Measurements from ENCODE around the gene PPP4R3B. TPM values are rescaled to one million over a fixed set of nuclear protein-coding genes. Genes with fewer than 3 reads are reported as not detected.
A peak's percentile ranks its signal among the peaks of the same experiment; 100 is the strongest.
"Not testable (repeated sequence)": the region's sequence is repeated elsewhere in the genome, so short reads cannot be mapped to it uniquely, and the experiment has no call there.

The PPP4R3B gene
- total RNA-seq, 8 experiments from 2014 or later, result 47.3 to 77.9 (median 57.9) TPM

- Histone ChIP-seq H3K4me1 (replicated peaks in 1 of 2) (peaks cover 0 to 4% of the 10 kb centered on the region in 2 donors), H3K27ac (no peak overlapping the region), H3K4me3 (no peak overlapping the region)
- in situ Hi-C loops (cut with MboI; ENCODE audit: low pct_unique_long_range_greater_than_20kb in 2 of 9, low sequenced_read_pairs in 9 of 9, unreplicated experiment in 9 of 9), result no loop called here
- ATAC-seq (replicated peaks in 6 of 8), result no peak
- 60 to 100% (median 92%) methylated on average over 1 to 3 of the region's 3 CpGs; no CpG with 5 or more reads in 2 of the 10 experiments for WGBS, 10 experiments
Observed at GRCh38 chr2:55610954-55611743, 6.3 kb downstream of the PPP4R3B start.

DNA sequence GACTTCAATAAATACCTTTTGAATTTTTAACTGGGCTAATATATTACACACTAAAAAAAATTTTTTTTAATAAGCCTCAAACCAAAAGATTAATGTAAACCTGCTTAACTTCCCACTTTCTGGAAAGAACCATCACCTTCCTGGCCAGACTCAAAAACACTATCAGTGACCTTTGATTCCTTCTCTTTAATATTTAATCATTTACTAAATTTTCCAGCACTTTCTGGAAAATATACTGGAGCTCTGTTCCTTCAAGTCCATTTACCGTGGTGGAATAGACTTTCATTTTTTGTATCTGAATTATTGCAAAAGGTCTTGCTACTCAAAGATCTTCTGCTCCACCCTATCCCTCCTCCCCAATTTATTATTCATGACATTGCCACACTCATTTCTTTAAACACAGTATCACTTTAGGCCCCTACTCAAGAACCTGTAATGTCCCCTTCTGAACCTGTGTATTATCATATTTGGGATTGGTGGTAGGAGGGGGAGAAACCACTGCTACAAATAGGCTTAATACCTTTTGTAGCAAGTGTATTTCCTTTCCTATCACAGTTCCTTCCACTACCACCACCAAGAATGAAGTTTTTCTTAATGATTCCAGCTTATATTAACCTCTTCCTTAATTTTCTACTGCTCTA, 7.4 kb downstream of the PPP4R3B start:
- in situ Hi-C loops (cut with MboI; ENCODE audit: low pct_unique_long_range_greater_than_20kb in 2 of 9, low sequenced_read_pairs in 9 of 9, unreplicated experiment in 9 of 9), result no loop called here

DNA sequence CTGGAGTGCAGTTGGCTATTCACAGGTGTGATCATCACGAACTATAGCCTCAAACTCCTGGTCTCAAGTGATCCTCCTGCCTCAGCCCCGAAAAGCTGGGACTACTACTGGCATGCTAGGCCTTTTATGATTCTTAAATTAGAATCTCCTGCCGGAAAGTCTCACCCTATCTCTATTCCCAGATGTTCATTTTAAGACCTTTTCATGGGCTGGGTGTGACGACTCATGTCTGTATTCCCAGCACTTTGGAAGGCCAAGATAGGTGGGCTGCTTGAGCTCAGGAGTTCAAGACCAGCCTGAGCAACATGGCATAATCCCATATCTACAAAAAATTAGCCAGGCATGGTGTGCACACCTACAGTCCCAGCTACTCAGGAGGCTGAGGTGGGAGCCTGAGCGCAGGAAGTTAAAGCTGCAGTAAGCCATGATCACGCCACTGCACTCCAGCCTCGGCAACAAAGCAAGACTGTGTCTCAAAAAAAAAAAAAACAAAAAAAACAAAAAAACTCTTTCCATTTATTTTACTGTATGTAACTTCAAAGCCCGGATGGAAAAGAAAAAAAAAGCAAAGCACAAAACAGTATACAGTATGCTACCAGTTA, 8.1 kb downstream of the PPP4R3B start:
- in situ Hi-C loops (cut with MboI; ENCODE audit: low pct_unique_long_range_greater_than_20kb in 2 of 9, low sequenced_read_pairs in 9 of 9, unreplicated experiment in 9 of 9), result no loop called here
- WGBS, 10 experiments, result 58 to 100% (median 82%) methylated on average over 3 to 8 of the region's 8 CpGs
- Histone ChIP-seq H3K27ac (no peak overlapping the region), H3K4me1 (replicated peaks in 1 of 2) (no peaks in the 10 kb centered on the region), H3K4me3 (no peak overlapping the region)
- no peak for ATAC-seq (replicated peaks in 6 of 8)

More for the DNA sequence above, 7.4 kb downstream of the PPP4R3B start:
- H3K4me1 ChIP-seq (replicated peaks in 1 of 2), result no peaks in the 10 kb centered on the region
- 14 to 100% (median 78%) methylated on average over 1 of the region's 1 CpG; no CpG with 5 or more reads in 3 of the 10 experiments for WGBS, 10 experiments
- H3K4me3 ChIP-seq, result no peak overlapping the region
- H3K27ac ChIP-seq, result no peak overlapping the region
- ATAC-seq (replicated peaks in 6 of 8), result peak in 2 of 8 experiments; percentile 16 to 41

GRCh38 chr2:55607717-55608116, 9.7 kb downstream of the PPP4R3B start:
- no peak overlapping the region for H3K4me3 ChIP-seq
- WGBS, 10 experiments, result 93 to 100% (median 100%) methylated on average over 1 to 3 of the region's 3 CpGs; no CpG with 5 or more reads in 2 of the 10 experiments
- ATAC-seq (replicated peaks in 6 of 8), result no peak
- H3K4me1 ChIP-seq (replicated peaks in 1 of 2), result no peaks in the 10 kb centered on the region
- no peak overlapping the region for H3K27ac ChIP-seq
- in situ Hi-C loops (cut with MboI; ENCODE audit: low pct_unique_long_range_greater_than_20kb in 2 of 9, low sequenced_read_pairs in 9 of 9, unreplicated experiment in 9 of 9), result no loop called here

DNA sequence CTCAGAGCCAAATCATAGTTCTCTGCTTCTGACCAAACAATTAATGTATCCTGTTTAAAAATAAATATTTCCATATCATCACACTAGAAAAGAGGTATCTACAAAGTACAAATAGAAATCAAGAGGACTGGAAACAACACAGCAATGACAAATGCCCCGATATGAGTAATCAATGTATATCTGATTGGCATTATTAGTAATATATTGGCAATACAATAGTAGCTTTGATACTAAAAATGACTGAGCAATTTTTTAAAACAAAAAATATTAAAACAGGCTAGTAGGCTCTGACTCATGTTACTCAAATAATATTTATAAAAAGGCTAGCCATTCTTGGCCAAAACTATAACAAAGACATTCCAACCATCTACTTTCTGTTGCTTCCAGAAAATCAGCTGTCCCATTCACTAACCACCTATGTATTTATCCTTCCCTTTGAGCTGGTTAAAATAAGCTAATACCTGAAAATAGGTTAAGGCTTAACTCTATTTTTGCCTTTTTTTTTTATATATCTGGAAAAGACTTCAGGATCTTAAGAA, 13.3 kb downstream of the PPP4R3B start:
- 29 to 100% (median 95%) methylated on average over 1 of the region's 1 CpG; no CpG with 5 or more reads in 4 of the 10 experiments for WGBS, 10 experiments
- Histone ChIP-seq H3K4me1 (replicated peaks in 1 of 2) (no peaks in the 10 kb centered on the region), H3K27ac (no peak overlapping the region), H3K4me3 (no peak overlapping the region)
- in situ Hi-C loops (cut with MboI; ENCODE audit: low pct_unique_long_range_greater_than_20kb in 2 of 9, low sequenced_read_pairs in 9 of 9, unreplicated experiment in 9 of 9), result no loop called here
- no peak for ATAC-seq (replicated peaks in 6 of 8)

DNA sequence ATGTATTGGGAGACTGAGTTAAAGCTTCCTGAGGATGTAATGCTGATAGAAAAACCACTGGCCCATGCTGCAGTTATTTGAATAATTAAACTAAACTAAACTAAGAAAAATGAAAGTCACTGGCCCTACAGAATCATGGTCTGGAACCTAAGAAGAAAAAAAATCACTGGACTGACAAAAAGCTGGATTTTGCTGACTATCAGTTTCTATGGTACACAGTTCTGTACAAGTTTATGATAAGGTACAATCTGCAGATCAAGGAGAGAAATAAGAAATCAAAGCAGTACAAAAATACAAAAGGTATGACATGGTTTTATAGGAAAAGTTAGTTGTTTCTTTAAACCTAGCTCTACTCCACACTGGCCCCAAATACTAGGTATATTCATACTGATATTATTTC, 15.6 kb downstream of the PPP4R3B start:
- no peak for ATAC-seq (replicated peaks in 6 of 8)
- Histone ChIP-seq H3K4me3 (no peak overlapping the region), H3K4me1 (replicated peaks in 1 of 2) (no peaks in the 10 kb centered on the region), H3K27ac (no peak overlapping the region)
- in situ Hi-C loops (cut with MboI; ENCODE audit: low pct_unique_long_range_greater_than_20kb in 2 of 9, low sequenced_read_pairs in 9 of 9, unreplicated experiment in 9 of 9), result no loop called here

DNA sequence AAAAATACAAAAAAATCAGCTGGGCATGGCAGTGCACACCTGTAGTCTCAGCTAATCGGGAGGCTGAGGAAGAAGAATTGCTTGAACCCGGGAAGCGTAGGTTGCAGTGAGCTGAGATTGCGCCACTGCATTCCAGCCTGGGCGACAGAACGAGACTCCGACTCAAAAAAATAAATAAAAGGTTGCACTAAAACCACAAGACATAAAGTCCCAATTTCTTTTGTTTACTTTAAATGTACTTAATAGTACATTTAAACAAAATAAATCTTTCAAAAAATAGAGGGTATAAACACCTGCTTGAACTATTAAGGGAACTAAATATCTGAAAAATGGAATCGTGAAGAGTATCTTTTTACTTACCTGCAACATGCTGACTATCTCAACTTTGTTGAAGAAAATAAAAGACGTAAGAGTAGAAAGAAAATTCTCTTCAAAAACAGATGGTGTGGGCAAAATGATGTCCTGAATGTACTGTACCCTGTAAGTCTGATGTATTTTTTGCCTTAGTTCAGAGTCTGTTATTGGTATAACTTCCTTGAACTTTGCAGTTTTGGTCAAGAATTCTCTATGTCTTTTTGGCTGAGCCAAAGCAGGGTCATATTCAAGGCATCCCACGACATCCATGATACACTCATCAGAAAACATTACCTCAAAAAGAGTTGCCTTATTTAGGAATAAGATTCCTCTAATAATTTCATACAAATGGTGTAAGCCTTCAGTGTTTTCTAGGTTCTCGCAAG, 19.2 kb downstream of the PPP4R3B start:
- H3K27ac ChIP-seq, result no peak overlapping the region
- ATAC-seq (replicated peaks in 6 of 8), result no peak
- in situ Hi-C loops (cut with MboI; ENCODE audit: low pct_unique_long_range_greater_than_20kb in 2 of 9, low sequenced_read_pairs in 9 of 9, unreplicated experiment in 9 of 9), result no loop called here
- WGBS, 10 experiments, result 86 to 100% (median 96%) methylated on average over 1 to 11 of the region's 11 CpGs
- no peak overlapping the region for H3K4me3 ChIP-seq
- H3K4me1 ChIP-seq (replicated peaks in 1 of 2), result no peaks in the 10 kb centered on the region

DNA sequence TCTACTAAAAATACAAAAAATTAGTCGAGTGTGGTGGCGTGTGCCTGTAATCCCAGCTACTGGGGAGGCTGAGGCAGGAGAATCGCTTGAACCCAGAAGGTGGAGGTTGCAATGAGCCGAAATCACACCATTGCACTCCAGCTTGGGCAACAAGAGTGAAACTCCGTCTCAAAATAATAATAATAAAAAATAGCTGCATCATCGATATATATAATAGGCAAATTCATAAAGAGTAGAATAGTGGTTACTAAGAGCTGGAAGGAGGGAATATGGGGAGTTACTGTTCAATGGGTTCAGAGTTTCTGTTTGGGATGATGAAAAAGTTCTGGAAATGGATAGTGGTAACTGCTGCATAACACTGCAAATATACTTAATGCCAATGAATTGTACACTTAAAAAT, 20.6 kb downstream of the PPP4R3B start:
- H3K4me3 ChIP-seq; H3K4me1 ChIP-seq (replicated peaks in 1 of 2); ATAC-seq (replicated peaks in 6 of 8); in situ Hi-C loops (cut with MboI; ENCODE audit: low pct_unique_long_range_greater_than_20kb in 2 of 9, low sequenced_read_pairs in 9 of 9, unreplicated experiment in 9 of 9); H3K27ac ChIP-seq: not testable (repeated sequence)
- WGBS, 10 experiments, result 86 to 100% (median 96%) methylated on average over 1 to 6 of the region's 6 CpGs; no CpG with 5 or more reads in 5 of the 10 experiments

- no peaks in the 10 kb centered on the region for H3K4me1 ChIP-seq (replicated peaks in 1 of 2)
- H3K27ac ChIP-seq, result no peak overlapping the region
- no peak for ATAC-seq (replicated peaks in 6 of 8)
- in situ Hi-C loops (cut with MboI; ENCODE audit: low pct_unique_long_range_greater_than_20kb in 2 of 9, low sequenced_read_pairs in 9 of 9, unreplicated experiment in 9 of 9), result no loop called here
- H3K4me3 ChIP-seq, result no peak overlapping the region
Observed at GRCh38 chr2:55595536-55595935, 21.9 kb downstream of the PPP4R3B start.

DNA sequence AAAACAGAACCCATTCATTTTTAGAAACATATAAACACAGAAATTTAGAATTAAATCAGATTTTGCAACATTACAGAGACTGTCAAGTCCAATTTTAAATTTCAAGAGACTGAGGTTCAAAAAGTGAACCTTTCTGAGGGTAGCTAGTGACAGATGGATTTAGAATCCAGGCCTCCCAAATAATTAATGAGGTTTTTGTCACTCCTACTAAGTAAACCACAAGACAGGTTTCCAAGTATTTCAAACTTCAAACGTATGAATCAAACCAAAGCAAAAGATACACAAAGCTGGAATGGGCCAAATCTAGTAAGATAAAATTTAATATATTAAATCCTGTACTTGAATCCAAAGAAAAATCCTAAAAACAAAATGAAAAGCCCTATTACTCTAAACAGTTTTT, 25.3 kb downstream of the PPP4R3B start:
- ATAC-seq (replicated peaks in 6 of 8), result no peak
- in situ Hi-C loops (cut with MboI; ENCODE audit: low pct_unique_long_range_greater_than_20kb in 2 of 9, low sequenced_read_pairs in 9 of 9, unreplicated experiment in 9 of 9), result no loop called here
- Histone ChIP-seq H3K4me3 (no peak overlapping the region), H3K4me1 (replicated peaks in 1 of 2) (no peaks in the 10 kb centered on the region), H3K27ac (no peak overlapping the region)
- WGBS, 10 experiments, result 25 to 100% (median 75%) methylated on average over 1 of the region's 1 CpG

DNA sequence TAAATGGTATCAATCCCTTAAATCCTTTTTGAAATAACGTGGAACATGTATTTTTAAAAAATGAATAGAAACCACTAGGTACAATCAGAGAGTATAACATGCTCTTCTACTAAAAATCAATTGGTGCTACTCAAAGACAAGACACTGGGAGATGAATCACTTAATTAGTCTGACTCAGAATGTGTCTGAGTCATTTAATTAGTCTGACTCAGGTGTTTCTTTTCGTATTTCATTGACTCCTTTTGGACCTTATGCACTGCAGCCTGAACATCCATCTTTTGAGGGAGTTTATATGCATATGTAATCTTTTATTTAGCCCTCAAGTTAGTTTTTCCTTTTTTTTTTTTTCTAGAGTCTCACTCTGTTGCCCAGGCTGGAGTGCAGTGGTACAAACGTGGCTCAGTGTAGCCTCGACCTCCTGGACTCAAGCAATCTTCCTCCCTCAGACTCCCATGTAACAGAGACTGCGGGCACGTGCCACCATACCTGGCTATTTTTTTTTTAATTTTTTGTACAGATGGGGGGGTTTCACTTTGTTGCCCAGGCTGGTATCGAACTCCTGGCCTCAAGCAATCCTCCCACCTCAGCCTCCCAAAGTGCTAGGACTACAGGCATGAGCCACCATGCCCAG, 26.5 kb downstream of the PPP4R3B start:
- Histone ChIP-seq H3K4me1 (replicated peaks in 1 of 2) (no peaks in the 10 kb centered on the region), H3K27ac (no peak overlapping the region), H3K4me3 (no peak overlapping the region)
- in situ Hi-C loops (cut with MboI; ENCODE audit: low pct_unique_long_range_greater_than_20kb in 2 of 9, low sequenced_read_pairs in 9 of 9, unreplicated experiment in 9 of 9), result no loop called here
- WGBS, 10 experiments, result 39 to 100% (median 64%) methylated on average over 1 to 7 of the region's 7 CpGs
- peak in 6 of 8 experiments; percentile 34 to 93 (median 72) for ATAC-seq (replicated peaks in 6 of 8)

- in situ Hi-C loops (cut with MboI; ENCODE audit: low pct_unique_long_range_greater_than_20kb in 2 of 9, low sequenced_read_pairs in 9 of 9, unreplicated experiment in 9 of 9), result no loop called here
- Histone ChIP-seq H3K4me3 (no peak overlapping the region), H3K27ac (no peak overlapping the region), H3K4me1 (replicated peaks in 1 of 2) (no peaks in the 10 kb centered on the region)
- peak in 2 of 8 experiments; percentile 72 to 88 for ATAC-seq (replicated peaks in 6 of 8)
- WGBS, 10 experiments, result 12 to 100% (median 89%) methylated on average over 1 to 2 of the region's 2 CpGs
Observed at GRCh38 chr2:55585451-55586080, 31.9 kb downstream of the PPP4R3B start.
